ENCODE data around the gene TCEANC. TPM values are rescaled to one million over a fixed set of nuclear protein-coding genes. Genes with fewer than 3 reads are reported as not detected.

TCEANC gene
- total RNA-seq, 4 donors from 2014 or later: 1.3 to 2.6 (median 2.0) TPM

DNA sequence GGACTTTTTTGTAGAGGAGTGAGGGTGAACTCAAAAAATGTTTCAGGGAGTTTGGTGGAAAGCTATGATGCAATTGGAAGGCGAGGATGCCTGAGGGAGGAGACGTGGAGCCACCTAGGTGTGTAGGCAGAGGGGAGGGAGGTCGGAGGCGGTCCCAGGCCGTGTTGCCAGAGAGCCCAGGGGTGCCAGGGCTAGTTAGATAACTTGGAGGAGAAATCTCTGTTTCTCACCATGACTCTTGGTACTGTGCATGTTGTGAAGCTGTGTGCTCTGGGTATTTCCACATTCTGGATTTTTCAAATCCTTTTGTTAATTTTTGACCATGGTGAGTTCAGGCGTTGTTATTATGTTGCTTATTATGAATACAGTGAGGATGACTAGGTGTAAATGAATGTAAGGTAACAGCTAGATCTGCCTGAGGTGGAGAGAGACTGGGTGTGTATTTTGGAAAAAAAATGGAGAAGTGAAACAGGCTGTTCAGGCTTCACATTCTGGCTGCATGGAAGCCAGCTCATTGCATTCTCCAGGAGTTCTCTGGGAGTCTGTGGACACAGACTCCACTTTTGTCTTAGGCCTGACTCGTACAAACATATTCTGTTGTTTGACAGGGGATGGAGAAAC lies 40.5 kb downstream of the TCEANC start:
- no peak for DNase-seq
- no peaks in the 10 kb centered on the region for H3K9me3 ChIP-seq
- H3K36me3 ChIP-seq: no peaks in the 10 kb centered on the region
- intact Hi-C loops (cut with DNase I): no loop called here
- H3K27ac ChIP-seq: peak overlapping the region; percentile 27 to 74 (median 65)
- WGBS, 2 donors: 28 to 36% methylated on average over 6 to 7 of the region's 7 CpGs
- no peak overlapping the region for H3K4me3 ChIP-seq
- H3K4me1 ChIP-seq: peaks cover 8 to 64% (median 12%) of the 10 kb centered on the region in 3 donors
- TF ChIP-seq POLR2A (IDR thresholded peaks at IDR 0.05) (no peak), CTCF (IDR thresholded peaks at IDR 0.05) (no peak)
- H3K27me3 ChIP-seq: peaks cover 0 to 5% (median 0%) of the 10 kb centered on the region in 4 donors

- Histone ChIP-seq H3K4me1 (peaks cover 9 to 73% (median 12%) of the 10 kb centered on the region in 3 donors), H3K27ac (peak overlapping the region in 3 of 4 donors; percentile 62 to 74 (median 68)), H3K9me3 (no peaks in the 10 kb centered on the region), H3K36me3 (no peaks in the 10 kb centered on the region), H3K27me3 (no peaks in the 10 kb centered on the region), H3K4me3 (no peak overlapping the region)
- WGBS, 2 donors: 70 to 81% methylated on average over 2 of the region's 2 CpGs
- DNase-seq: no peak
- TF ChIP-seq CTCF (IDR thresholded peaks at IDR 0.05) (no peak), POLR2A (IDR thresholded peaks at IDR 0.05) (no peak)
- intact Hi-C loops (cut with DNase I): no loop called here
Observed at GRCh38 chrX:13694359-13694758, 41.4 kb downstream of the TCEANC start.

DNA sequence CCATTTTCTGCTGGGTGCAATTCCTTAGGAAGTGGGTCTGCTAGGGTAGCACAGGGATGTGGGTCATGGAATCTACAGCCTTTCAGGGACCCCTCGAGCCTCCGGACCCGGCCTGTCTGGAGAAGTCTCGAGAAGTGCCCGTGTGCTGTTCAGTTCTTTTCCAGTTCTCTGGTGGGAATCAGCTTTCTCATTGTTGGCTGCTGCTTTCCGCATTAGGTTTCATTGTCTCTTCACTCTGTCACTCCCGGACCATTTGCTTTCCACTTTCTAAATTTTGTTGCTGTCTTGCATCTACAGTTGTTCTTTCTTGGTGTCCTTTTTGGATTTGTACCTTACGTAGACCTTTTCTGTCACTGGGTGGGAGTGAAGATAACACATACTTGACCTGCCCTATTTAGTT lies 42.0 kb downstream of the TCEANC start:
- 69 to 87% methylated on average over 7 to 8 of the region's 8 CpGs for WGBS, 2 donors
- Histone ChIP-seq H3K36me3 (no peaks in the 10 kb centered on the region), H3K27ac (no peak overlapping the region), H3K27me3 (no peaks in the 10 kb centered on the region), H3K9me3 (no peaks in the 10 kb centered on the region), H3K4me3 (no peak overlapping the region), H3K4me1 (peaks cover 12 to 79% (median 15%) of the 10 kb centered on the region in 3 donors)
- no peak for TF ChIP-seq POLR2A (IDR thresholded peaks at IDR 0.05)
- TF ChIP-seq CTCF (IDR thresholded peaks at IDR 0.05): no peak
- intact Hi-C loops (cut with DNase I): no loop called here
- no peak for DNase-seq

DNA sequence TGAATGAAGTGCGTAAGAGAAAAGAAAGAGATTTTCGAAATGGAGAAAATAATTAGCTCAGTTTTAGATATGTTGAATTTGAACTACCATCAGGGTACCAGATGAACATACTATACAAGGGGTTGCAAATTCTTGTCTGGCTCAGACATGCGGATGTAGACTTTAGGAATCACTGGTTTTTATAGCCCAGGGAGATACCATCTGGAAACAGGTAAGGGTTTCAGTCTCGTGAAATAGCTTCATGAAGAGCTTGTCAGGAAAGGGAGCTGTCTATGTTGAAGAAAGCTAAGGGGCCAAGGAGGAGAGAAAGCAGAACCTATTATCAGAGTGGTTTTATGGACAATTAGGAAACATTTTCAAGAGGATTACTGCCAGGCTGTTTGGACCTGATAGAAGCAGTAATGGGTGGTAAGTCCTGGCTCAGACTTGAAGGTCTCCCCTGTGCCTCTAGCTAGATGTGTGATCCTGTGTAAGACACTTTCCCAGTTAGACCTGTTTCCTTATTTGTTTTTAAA lies 42.7 kb downstream of the TCEANC start:
- Histone ChIP-seq H3K4me3 (no peak overlapping the region), H3K36me3 (no peaks in the 10 kb centered on the region), H3K4me1 (peaks cover 10 to 81% (median 18%) of the 10 kb centered on the region in 3 donors), H3K27me3 (no peaks in the 10 kb centered on the region), H3K9me3 (no peaks in the 10 kb centered on the region), H3K27ac (no peak overlapping the region)
- 81 to 85% methylated on average over 4 of the region's 4 CpGs for WGBS, 2 donors
- no peak for TF ChIP-seq POLR2A (IDR thresholded peaks at IDR 0.05)
- no peak for TF ChIP-seq CTCF (IDR thresholded peaks at IDR 0.05)
- no peak for DNase-seq
- intact Hi-C loops (cut with DNase I): no loop called here

- DNase-seq: no peak
- 84 to 85% methylated on average over 2 of the region's 2 CpGs for WGBS, 2 donors
- H3K4me3 ChIP-seq: no peak overlapping the region
- H3K36me3 ChIP-seq: no peaks in the 10 kb centered on the region
- intact Hi-C loops (cut with DNase I): no loop called here
- H3K27me3 ChIP-seq: no peaks in the 10 kb centered on the region
- peaks cover 7 to 80% (median 14%) of the 10 kb centered on the region in 3 donors for H3K4me1 ChIP-seq
- TF ChIP-seq POLR2A (IDR thresholded peaks at IDR 0.05): no peak
- TF ChIP-seq CTCF (IDR thresholded peaks at IDR 0.05): no peak
- H3K27ac ChIP-seq: no peak overlapping the region
- H3K9me3 ChIP-seq: no peaks in the 10 kb centered on the region
Observed at GRCh38 chrX:13697455-13697854, 44.5 kb downstream of the TCEANC start.

All from esophagus squamous epithelium (tissue), 5 donors.